HG03045 (cell line): ENCODE measurements around the gene TCHHL1.

ENCODE experiments used
- ATAC-seq: cut with Tn5 transposase; IDR thresholded peaks from one replicate; pipeline ENCODE4 v1.9.1; 2021; ENCODE audit warnings: mild to moderate bottlenecking, moderate library complexity; ENCODE audit not compliant: unreplicated experiment

TCHHL1 gene

DNA sequence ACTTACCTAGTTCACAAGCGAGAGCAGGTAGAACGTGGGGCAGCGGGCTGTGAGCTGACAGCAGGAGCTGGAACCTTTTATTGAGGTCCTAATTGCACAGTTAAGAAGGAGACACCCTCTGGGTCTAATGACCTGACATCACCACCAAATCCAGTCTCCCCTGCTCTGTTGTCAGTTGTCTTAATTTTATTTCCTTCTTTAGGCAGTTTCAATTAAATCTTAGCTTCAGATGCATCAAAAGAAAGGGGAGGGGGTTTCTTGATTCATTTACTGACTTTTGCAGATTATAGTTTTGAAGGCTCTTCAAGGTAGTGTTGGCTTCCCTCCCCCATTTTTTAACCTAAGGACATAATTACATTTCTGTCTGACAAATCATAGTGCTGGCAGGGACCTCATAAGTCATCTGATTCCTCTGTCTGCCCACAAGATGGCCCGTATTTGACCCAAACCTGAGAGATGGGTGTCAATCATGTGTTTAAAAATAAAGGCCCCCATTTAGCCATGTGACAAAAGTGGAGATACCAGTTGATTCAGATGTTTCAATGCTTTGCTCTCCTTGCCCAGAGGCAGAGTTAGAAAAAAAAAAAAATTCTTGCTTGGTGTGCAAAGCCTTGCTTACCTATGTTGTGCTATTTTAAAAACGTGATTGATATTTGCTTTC, at the start of gene TCHHL1:
Gene TCHHL1 (minus strand): TSS at position 51 of the 661 bp plus-strand sequence. CDS start 921 bp downstream, outside the sequence.
- ATAC-seq = no peak

- ATAC-seq = no peak
These were observed 48.4 kb upstream of the TCHHL1 start for GRCh38 chr1:152137215-152137614.

- ATAC-seq = no peak
These were observed 41.3 kb upstream of the TCHHL1 start for GRCh38 chr1:152130186-152130585.

DNA sequence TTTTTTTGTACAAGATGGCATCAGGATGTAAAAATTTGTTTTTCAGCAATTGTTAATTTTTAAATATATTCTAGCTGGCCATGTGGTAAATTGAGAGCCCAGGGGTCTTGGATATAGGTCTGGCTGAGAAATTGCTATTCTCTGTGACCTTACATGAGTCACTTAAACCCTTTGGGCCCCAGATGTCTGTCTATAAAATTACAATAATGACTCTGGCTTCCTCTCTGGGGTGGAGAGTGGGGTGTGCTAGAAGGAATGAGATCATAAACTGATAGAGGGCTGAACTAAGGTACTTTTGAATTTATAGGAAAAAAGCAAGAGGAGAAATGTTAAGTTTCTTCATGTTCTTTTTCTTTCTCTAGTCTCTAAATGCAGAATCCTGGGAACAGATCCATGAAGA, 38.8 kb upstream of the TCHHL1 start:
- no peak for ATAC-seq

- no peak for ATAC-seq
These were observed 37.1 kb upstream of the TCHHL1 start for GRCh38 chr1:152125834-152126443.

DNA sequence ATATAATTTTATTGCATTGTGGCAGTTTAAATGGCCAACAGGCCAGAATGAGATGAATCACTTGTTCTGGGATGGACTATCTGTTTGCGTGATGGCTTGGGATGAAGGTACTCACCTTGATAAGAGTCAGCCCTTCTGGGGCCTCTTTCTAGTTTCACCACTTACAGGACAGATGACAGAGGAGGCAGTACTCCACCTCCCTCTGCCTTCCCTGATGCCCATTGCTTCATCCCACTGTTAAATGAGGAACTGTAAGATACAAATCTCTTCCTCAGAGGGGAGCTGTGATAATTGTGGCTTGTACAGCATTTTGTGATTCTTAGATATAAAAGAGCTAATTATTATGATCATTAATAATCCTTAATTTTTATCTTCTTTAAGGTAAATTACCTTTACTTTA, 30.1 kb upstream of the TCHHL1 start:
- ATAC-seq = no peak

DNA sequence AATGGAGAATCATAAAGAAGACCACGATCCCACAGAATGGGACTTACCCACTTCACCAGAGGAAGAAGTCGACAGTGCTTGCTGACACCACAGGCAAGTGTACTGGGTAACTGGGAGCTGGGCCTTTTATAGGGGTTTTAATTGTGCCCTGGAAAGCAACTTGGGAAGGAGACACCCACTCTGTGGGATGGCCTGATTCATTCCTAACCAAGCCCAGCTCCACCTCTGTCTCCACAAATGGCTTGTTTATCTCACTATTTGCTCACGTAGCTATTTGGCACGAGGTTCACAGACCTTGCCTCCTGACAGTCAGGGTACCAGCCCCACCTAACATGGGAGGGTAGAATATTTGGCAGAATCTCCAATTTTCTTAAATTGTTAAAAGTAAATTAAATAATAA, 26.5 kb upstream of the TCHHL1 start, which contains the start of gene TCHH:
Gene TCHH (minus strand): TSS at position 101 of the 400 bp plus-strand sequence. CDS start 1,364 bp downstream, outside the sequence.
- no peak for ATAC-seq

- no peak for ATAC-seq
These were observed 24.1 kb upstream of the TCHHL1 start for GRCh38 chr1:152112885-152113432.

DNA sequence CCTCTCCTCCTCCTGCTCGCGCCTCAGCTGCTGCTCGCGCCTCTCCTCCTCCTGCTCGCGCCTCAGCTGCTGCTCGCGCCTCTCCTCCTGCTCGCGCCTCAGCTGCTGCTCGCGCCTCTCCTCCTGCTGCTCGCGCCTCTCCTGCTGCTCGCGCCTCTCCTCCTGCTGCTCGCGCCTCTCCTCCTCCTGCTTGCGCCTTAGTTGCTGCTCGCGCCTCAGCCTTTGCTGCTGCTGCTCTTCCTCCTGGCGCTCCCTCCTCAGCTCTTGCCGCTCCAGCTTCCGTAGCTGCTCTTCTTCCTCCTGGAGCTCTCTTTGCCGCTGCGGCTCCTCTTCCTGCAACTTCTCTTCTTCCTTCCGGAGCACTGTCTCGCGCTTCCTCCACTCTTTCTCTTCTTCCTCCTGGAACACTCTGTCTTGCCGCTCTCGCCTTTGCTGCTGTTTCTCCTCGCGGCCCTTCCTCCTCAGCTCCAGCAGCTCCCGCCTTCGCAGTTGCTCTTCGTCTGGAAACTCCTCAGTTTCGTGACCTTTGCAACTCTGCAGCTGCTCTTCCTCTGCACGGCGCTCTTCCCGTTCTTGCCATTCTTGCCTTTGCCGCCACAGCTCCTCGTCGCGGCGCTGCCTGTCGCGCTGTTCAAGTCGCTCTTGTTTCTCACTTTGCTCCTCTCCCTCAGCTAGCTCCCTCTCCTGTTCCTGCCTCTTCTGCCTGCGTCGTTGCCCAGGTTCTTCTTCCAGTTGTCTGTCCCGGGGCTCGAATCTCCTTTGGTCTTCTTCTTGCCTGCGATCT, 23.4 kb upstream of the TCHHL1 start:
- ATAC-seq = no peak

- ATAC-seq = no peak
These were observed 22.7 kb upstream of the TCHHL1 start for GRCh38 chr1:152111515-152111968.

DNA sequence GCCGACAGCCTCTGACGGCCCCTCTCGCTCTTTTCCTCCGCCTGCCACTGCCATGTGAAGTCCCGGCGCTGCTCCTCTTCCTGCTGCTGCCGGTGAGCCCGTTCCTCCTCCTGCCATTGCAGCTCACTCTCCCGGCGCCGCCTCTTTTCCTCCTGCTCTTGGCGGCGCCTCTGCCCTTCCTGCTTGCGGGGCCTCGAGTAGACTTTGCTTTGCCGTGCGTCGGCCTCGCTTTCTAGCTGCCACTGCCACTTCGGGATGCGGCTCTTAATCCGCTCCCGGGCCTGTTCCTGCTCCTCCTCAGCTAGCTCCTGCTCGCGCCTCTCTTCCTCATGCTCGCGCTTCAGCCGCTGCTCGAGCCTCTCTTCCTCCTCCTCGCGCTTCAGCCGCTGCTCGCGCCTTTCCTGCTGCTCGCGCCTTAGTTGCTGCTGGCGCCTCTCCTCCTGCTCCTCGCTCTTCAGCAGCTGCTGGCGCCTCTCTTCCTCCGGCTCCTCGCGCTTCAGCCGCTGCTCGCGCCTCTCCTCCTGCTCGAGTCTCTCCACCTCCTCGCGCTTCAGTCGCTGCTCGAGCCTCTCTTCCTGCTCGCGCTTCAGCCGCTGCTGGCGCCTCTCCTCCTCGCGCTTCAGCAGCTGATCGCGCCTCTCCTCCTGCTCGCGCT, 22.1 kb upstream of the TCHHL1 start:
- ATAC-seq = no peak

- no peak for ATAC-seq
These were observed 21.5 kb upstream of the TCHHL1 start for GRCh38 chr1:152110365-152110859.

GRCh38 chr1:152109998-152110294, 21.1 kb upstream of the TCHHL1 start:
- ATAC-seq = no peak

DNA sequence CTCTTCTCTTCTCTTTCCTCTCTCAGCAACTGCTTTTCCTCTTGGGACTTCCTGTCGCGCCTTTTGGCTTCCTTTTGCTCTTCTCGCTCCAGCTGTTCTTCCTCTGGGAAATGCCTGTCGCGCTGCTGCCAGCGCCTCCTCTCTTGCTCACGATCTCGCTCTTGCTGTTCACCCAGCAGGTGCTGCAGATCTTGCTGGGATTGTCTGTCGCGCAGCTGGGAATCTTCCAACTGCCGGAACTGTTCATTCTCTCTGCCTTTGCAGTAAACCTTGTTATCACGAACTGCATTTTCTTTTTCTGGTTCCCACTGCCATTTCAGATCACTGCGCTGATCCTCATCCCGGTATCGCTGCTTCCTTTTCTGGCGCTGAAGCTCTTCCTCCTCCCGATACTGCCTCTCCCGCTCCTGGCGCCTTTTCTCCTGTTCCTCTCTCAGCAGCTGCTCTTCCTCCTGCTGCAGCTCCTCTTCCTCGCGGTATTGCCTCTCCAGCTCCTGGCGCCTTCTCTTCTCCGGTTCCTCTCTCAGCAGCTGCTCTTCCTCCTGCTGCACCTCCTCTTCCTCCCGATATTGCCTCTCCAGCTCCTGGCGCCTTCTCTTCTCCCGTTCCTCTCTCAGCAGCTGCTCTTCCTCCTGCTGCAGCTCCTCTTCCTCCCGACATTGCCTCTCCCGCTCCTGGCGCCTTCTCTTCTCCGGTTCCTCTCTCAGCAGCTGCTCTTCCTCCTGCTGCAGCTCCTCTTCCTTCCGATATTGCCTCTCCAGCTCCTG, 20.6 kb upstream of the TCHHL1 start:
- no peak for ATAC-seq

- ATAC-seq = no peak
These were observed 20.0 kb upstream of the TCHHL1 start for GRCh38 chr1:152108882-152109222.

DNA sequence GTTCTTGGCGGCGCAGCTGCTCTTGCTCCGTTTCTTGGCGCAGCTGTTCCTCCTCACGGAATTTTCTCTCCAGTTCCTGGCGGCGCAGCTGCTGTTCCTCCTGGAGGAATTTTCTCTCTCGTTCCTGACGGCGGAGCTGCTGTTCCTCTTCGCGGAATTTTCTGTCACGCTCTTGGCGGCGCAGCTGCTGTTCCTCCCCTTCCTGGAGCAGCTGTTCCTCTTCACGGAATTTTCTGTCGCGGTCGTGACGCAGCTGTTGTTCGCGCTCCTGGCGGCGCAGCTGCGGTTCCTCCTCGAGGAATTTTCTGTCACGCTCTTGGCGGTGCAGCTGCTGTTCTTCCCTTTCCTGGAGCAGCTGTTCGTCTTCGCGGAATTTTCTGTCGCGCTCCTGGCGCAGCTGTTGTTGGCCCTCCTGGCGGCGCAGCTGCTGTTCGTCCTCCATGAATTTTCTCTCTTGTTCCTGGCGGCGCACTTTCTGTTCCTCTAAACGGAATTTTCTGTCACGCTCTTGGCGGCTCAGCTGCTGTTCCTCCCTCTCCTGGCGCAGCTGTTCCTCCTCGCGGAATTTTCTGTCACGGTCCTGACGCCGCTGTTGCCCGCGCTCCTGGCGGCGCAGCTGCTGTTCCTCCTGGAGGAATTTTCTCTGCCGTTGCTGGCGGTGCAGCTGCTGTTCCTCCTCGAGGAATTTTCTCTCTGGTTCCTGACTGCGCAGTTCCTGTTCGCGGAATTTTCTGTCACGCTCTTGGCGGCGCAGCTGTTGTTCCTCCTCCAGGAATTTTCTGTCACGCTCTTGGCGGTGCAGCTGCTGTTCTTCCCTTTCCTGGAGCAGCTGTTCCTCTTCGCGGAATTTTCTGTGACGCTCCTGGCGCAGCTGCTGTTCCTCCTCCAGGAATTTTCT, 19.4 kb upstream of the TCHHL1 start:
- no peak for ATAC-seq

DNA sequence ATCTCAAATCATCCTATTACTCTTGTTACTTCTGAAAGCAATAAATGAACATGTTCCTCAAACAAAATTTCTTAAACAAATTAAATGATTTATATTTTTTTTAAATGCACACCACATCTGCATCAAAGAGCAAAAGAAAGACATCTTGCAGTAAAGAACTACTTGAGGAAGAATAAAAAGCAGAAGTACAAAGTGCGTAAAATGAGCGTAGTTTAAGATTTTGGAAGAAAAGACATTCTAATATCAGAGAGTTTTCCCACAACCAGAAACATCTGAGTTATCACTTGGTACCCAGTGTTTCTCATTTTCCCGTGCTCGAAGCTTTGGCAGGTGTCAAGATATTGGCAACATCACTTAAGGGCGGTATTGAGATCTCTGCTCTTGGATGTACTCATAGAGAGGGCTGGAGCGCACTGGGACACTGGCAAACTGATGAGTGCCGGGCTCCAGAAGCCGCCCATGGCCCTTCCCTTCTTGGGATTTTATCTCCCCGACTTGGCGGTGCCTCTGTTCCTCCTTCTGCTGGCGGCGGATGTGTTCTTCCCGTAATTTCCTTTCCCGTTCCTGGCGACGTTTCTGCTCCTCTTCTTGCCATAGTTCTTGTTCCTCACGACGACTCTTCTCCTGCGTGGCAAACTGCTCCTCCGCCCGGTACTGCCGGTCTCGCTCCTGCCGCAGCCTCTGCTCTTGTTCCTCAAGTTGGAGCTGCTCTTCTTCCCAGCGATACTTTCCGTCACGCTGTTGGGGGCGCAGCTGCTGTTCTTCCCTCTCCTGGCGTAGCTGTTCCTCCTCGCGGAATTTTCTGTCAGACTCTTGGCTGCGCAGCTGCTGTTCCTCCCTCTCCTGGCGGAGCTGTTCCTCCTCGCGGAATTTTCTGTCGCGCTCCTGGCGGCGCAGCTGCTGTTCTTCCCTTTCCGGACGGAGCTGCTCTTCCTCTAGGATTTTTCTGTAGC, 18.4 kb upstream of the TCHHL1 start:
- ATAC-seq = no peak

- ATAC-seq = no peak
These were observed 16.0 kb upstream of the TCHHL1 start for GRCh38 chr1:152104854-152105253.
